Naive thymus-derived CD4-positive, alpha-beta T cell (primary cell): ENCODE measurements around the gene CDC42SE2. TPM values are rescaled to one million over a fixed set of nuclear protein-coding genes. Genes with fewer than 3 reads are reported as not detected.
A peak's percentile ranks its signal among the peaks of the same experiment; 100 is the strongest.
"Not testable (repeated sequence)": the region's sequence is repeated elsewhere in the genome, so short reads cannot be mapped to it uniquely, and the experiment has no call there.

ENCODE experiments used
- ATAC-seq: fragments of 150-1000 bp; cut with Tn5 transposase; 2 replicates; pipeline ENCODE4 v1.10.0; 2021; ENCODE audit warnings: mild to moderate bottlenecking, moderate library complexity
- CTCF ChIA-PET: fragments of 350-600 bp; sonication (Branson Sonifier 250); formaldehyde crosslinking; loops from one replicate; lab custom pipeline; 2021; ENCODE audit warnings: antibody characterized with exemption; lab: Charles Lee
- POLR2A ChIA-PET: fragments of 350-600 bp; sonication (Branson Sonifier 250); formaldehyde crosslinking; loops from one replicate; lab custom pipeline; 2021; ENCODE audit warnings: antibody characterized with exemption, inconsistent platforms; lab: Charles Lee
- DNase-seq, 9 donors: peaks; one replicate each; pipeline versions ENCODE4 v3.0.0 to v3.0.0-alpha.2; 2020 to 2022; ENCODE audit warnings: mixed read lengths in 1 of 9
- H3K27ac ChIP-seq: one replicate; pipeline ENCODE4 v1.7.0; 2013; ENCODE audit warnings: mild to moderate bottlenecking, low read depth, low read length, moderate library complexity
- H3K27me3 ChIP-seq, 2 donors: one replicate each; pipeline ENCODE4 v1.7.0; 2013; ENCODE audit warnings: low read length in 2 of 2, mild to moderate bottlenecking in 2 of 2, moderate library complexity in 2 of 2; ENCODE audit not compliant: control insufficient read depth in 2 of 2, insufficient read depth in 2 of 2
- H3K36me3 ChIP-seq, 3 experiments: 1 replicate in 2 of 3; 2 replicates in 1 of 3; pipeline ENCODE4 v1.7.0; 2013; ENCODE audit warnings: low read length in 3 of 3, mild to moderate bottlenecking in 3 of 3, moderate library complexity in 1 of 3; ENCODE audit not compliant: insufficient read depth in 3 of 3, control insufficient read depth in 2 of 3
- H3K4me1 ChIP-seq, 2 donors: one replicate each; pipeline ENCODE4 v1.7.0; 2013; ENCODE audit warnings: low read length in 2 of 2, mild to moderate bottlenecking in 2 of 2, moderate library complexity in 1 of 2; ENCODE audit not compliant: control insufficient read depth in 2 of 2, insufficient read depth in 2 of 2
- H3K4me3 ChIP-seq: 2 replicates; pipeline ENCODE4 v1.7.0; 2013; ENCODE audit warnings: mild to moderate bottlenecking, low read length
- H3K9me3 ChIP-seq, 3 experiments: 1 replicate in 2 of 3; 2 replicates in 1 of 3; pipeline ENCODE4 v1.7.0; 2013; ENCODE audit warnings: low read length in 3 of 3; ENCODE audit not compliant: control insufficient read depth in 2 of 3
- H3K27ac Mint-ChIP-seq, 9 donors: one replicate each; pipeline ENCODE4 v1.8.0; 2020 to 2022; ENCODE audit warnings: mixed read lengths in 9 of 9, mild to moderate bottlenecking in 8 of 9, moderate library complexity in 5 of 9, inconsistent platforms in 2 of 9
- H3K27me3 Mint-ChIP-seq, 5 donors: one replicate each; pipeline ENCODE4 v1.8.0; 2021 to 2022; ENCODE audit warnings: mixed read lengths in 5 of 5, mild to moderate bottlenecking in 1 of 5
- H3K36me3 Mint-ChIP-seq, 5 donors: one replicate each; pipeline ENCODE4 v1.8.0; 2020 to 2022; ENCODE audit warnings: mixed read lengths in 5 of 5, mild to moderate bottlenecking in 3 of 5, inconsistent platforms in 1 of 5
- H3K4me1 Mint-ChIP-seq, 7 donors: one replicate each; pipeline ENCODE4 v1.8.0; 2020 to 2022; ENCODE audit warnings: mixed read lengths in 7 of 7, mild to moderate bottlenecking in 3 of 7, inconsistent platforms in 1 of 7
- H3K4me3 Mint-ChIP-seq, 10 donors: one replicate each; pipeline ENCODE4 v1.8.0; 2020 to 2022; ENCODE audit warnings: mild to moderate bottlenecking in 10 of 10, mixed read lengths in 10 of 10, moderate library complexity in 6 of 10, inconsistent platforms in 2 of 10
- H3K9me3 Mint-ChIP-seq, 11 donors: one replicate each; pipeline ENCODE4 v1.8.0; 2020 to 2022; ENCODE audit warnings: mixed read lengths in 11 of 11, mild to moderate bottlenecking in 4 of 11, inconsistent platforms in 1 of 11, moderate library complexity in 1 of 11
- intact Hi-C, 2 donors: fragments of 100-400 bp; cut with micrococcal nuclease; formaldehyde crosslinking; loops; one replicate each; pipeline ENCODE4 v1.15.1; 2023
- polyA plus RNA-seq, 2 donors: library from polyadenylated mRNA; unstranded; fragments of 300-500 nt; fragmentation: Illumina TruSeq; gene quantifications; one replicate each; pipeline ENCODE4 v1.2.3, GENCODE V29; 2021
- total RNA-seq, 6 experiments: library from RNA in 5 of 6; stranded (reverse) in 5 of 6; gene quantifications; 1 replicate in 5 of 6; 2 replicates in 1 of 6; pipeline ENCODE4 v1.2.3 and lab custom pipeline; 2021 to 2026

Gene CDC42SE2
- total and polyA plus RNA-seq, 7 experiments from 2014 or later = 143 to 482 (median 244) TPM

- H3K27ac ChIP-seq = peak overlapping the region; percentile 98
- ChIA-PET CTCF (no interaction called here), POLR2A (interaction anchor here (0.6 to 1.7 kb wide), 6 partner anchors 12 to 121 kb away, joined by 3 to 7 read pairs (median 3); no protein-coding TSS in a partner anchor)
- Mint-ChIP-seq H3K27ac (peak overlapping the region in 8 of 9 donors; percentile 37 to 93 (median 90)), H3K4me3 (peak overlapping the region; percentile 69 to 90 (median 80)), H3K9me3 (peaks cover 0 to 2% (median 0%) of the 10 kb centered on the region in 11 donors), H3K36me3 (peaks cover 4 to 44% (median 9%) of the 10 kb centered on the region in 5 donors), H3K4me1 (peaks cover 32 to 64% (median 52%) of the 10 kb centered on the region in 7 donors), H3K27me3 (no peaks in the 10 kb centered on the region)
- no peaks in the 10 kb centered on the region for H3K9me3 ChIP-seq
- ATAC-seq = no peak
- peaks cover 35 to 47% of the 10 kb centered on the region in 2 donors for H3K4me1 ChIP-seq
- intact Hi-C loops = no loop called here
- H3K36me3 ChIP-seq = peaks cover 0 to 10% (median 4%) of the 10 kb centered on the region in 3 experiments
- H3K4me3 ChIP-seq = peak overlapping the region; percentile 38
- no peaks in the 10 kb centered on the region for H3K27me3 ChIP-seq
- DNase-seq = no peak
Observed at GRCh38 chr5:131268758-131269370, 5.0 kb downstream of the CDC42SE2 start.

- Mint-ChIP-seq H3K27ac (peak overlapping the region; percentile 48 to 96 (median 91)), H3K4me3 (peak overlapping the region; percentile 63 to 90 (median 84)), H3K27me3 (no peaks in the 10 kb centered on the region), H3K36me3 (peaks cover 4 to 43% (median 13%) of the 10 kb centered on the region in 5 donors), H3K4me1 (peaks cover 50 to 83% (median 68%) of the 10 kb centered on the region in 7 donors), H3K9me3 (peaks cover 0 to 2% (median 0%) of the 10 kb centered on the region in 11 donors)
- no peaks in the 10 kb centered on the region for H3K36me3 ChIP-seq
- H3K4me1 ChIP-seq = peaks cover 49 to 66% of the 10 kb centered on the region in 2 donors
- intact Hi-C loops = loop anchor here in 1 of 2 donors (10.0 kb wide), 1 partner anchor 1224 kb away; the partner anchor contains the start of gene IRF1
- H3K27me3 ChIP-seq = no peaks in the 10 kb centered on the region
- DNase-seq = no peak
- no peaks in the 10 kb centered on the region for H3K9me3 ChIP-seq
- H3K27ac ChIP-seq = peak overlapping the region; percentile 74
- ChIA-PET POLR2A (interaction anchor here (0.7 to 4.1 kb wide), 16 partner anchors 10 to 114 kb away, joined by 3 to 23 read pairs (median 3); partner anchors contain the start of gene HINT1), CTCF (interaction anchor here (0.7 to 1.7 kb wide), 4 partner anchors 10 to 112 kb away, joined by 3 to 7 read pairs (median 4); no protein-coding TSS in a partner anchor)
- no peak for ATAC-seq
- H3K4me3 ChIP-seq = peak overlapping the region; percentile 29
Observed at GRCh38 chr5:131270809-131271208, 7.0 kb downstream of the CDC42SE2 start.

- not testable (repeated sequence) for DNase-seq, ATAC-seq, H3K27me3 Mint-ChIP-seq, H3K27me3 ChIP-seq, H3K36me3 ChIP-seq, H3K9me3 Mint-ChIP-seq, H3K9me3 ChIP-seq
- CTCF ChIA-PET = interaction anchor here (0.9 to 1.7 kb wide), 3 partner anchors 15 to 110 kb away, joined by 3 to 7 read pairs (median 4); no protein-coding TSS in a partner anchor
- Histone ChIP-seq H3K4me3 (peak overlapping the region; percentile 29), H3K27ac (peak overlapping the region; percentile 74), H3K4me1 (peaks cover 60 to 75% of the 10 kb centered on the region in 2 donors)
- peaks cover 51 to 88% (median 65%) of the 10 kb centered on the region in 7 donors for H3K4me1 Mint-ChIP-seq
- POLR2A ChIA-PET = interaction anchor here (0.7 to 10.7 kb wide), 15 partner anchors 7 to 332 kb away, joined by 3 to 176 read pairs (median 4); partner anchors contain the start of gene CDC42SE2
- H3K27ac Mint-ChIP-seq = peak overlapping the region; percentile 81 to 96 (median 92)
- H3K4me3 Mint-ChIP-seq = peak overlapping the region; percentile 63 to 90 (median 84)
- intact Hi-C loops = loop anchor here (1.0 to 10.0 kb wide), 4 partner anchors 8 to 1223 kb away; partner anchors contain the start of genes CDC42SE2 (in 1 of the 2) and IRF1 (in 1 of the 2)
- peaks cover 4 to 37% (median 13%) of the 10 kb centered on the region in 5 donors for H3K36me3 Mint-ChIP-seq
Observed at GRCh38 chr5:131271888-131272287, 8.0 kb downstream of the CDC42SE2 start.

GRCh38 chr5:131272307-131272706, 8.5 kb downstream of the CDC42SE2 start:
- Mint-ChIP-seq H3K4me1 (peaks cover 50 to 89% (median 66%) of the 10 kb centered on the region in 7 donors), H3K36me3 (peaks cover 4 to 38% (median 11%) of the 10 kb centered on the region in 5 donors), H3K4me3 (peak overlapping the region; percentile 63 to 90 (median 84)), H3K9me3 (peaks cover 0 to 2% (median 0%) of the 10 kb centered on the region in 11 donors), H3K27ac (peak overlapping the region; percentile 81 to 96 (median 92)), H3K27me3 (no peaks in the 10 kb centered on the region)
- H3K27ac ChIP-seq = peak overlapping the region; percentile 74
- H3K36me3 ChIP-seq = no peaks in the 10 kb centered on the region
- CTCF ChIA-PET = interaction anchor here (0.6 to 1.6 kb wide), 4 partner anchors 15 to 98 kb away, joined by 3 to 4 read pairs (median 3); no protein-coding TSS in a partner anchor
- POLR2A ChIA-PET = interaction anchor here (0.6 to 10.7 kb wide), 17 partner anchors 7 to 332 kb away, joined by 3 to 176 read pairs (median 4); partner anchors contain the start of gene CDC42SE2
- H3K9me3 ChIP-seq = no peaks in the 10 kb centered on the region
- peak; percentile 31 for ATAC-seq
- H3K4me3 ChIP-seq = peak overlapping the region; percentile 29
- peak in 1 of 9 donors; percentile 26 for DNase-seq
- intact Hi-C loops = loop anchor here (1.0 to 10.0 kb wide), 4 partner anchors 8 to 1222 kb away; partner anchors contain the start of genes CDC42SE2 (in 1 of the 2) and IRF1 (in 1 of the 2)
- H3K27me3 ChIP-seq = no peaks in the 10 kb centered on the region
- H3K4me1 ChIP-seq = peaks cover 64 to 79% of the 10 kb centered on the region in 2 donors

GRCh38 chr5:131272724-131273123, 8.9 kb downstream of the CDC42SE2 start:
- H3K9me3 ChIP-seq = no peaks in the 10 kb centered on the region
- no peaks in the 10 kb centered on the region for H3K36me3 ChIP-seq
- intact Hi-C loops = loop anchor here (1.0 to 10.0 kb wide), 4 partner anchors 8 to 1222 kb away; partner anchors contain the start of genes CDC42SE2 (in 1 of the 2) and IRF1 (in 1 of the 2)
- POLR2A ChIA-PET = interaction anchor here (0.6 to 10.7 kb wide), 19 partner anchors 8 to 1185 kb away, joined by 3 to 176 read pairs (median 4); partner anchors contain the start of gene CDC42SE2
- DNase-seq (peak in 7 of 9 donors; percentile 60 to 83 (median 76)), ATAC-seq (peak; percentile 85)
- H3K27ac Mint-ChIP-seq = peak overlapping the region; percentile 81 to 96 (median 92)
- no peaks in the 10 kb centered on the region for H3K27me3 ChIP-seq
- H3K27ac ChIP-seq = peak overlapping the region; percentile 74
- peaks cover 68 to 82% of the 10 kb centered on the region in 2 donors for H3K4me1 ChIP-seq
- peaks cover 4 to 40% (median 10%) of the 10 kb centered on the region in 5 donors for H3K36me3 Mint-ChIP-seq
- H3K4me3 ChIP-seq = peak overlapping the region; percentile 29
- H3K4me1 Mint-ChIP-seq = peaks cover 51 to 90% (median 66%) of the 10 kb centered on the region in 7 donors
- CTCF ChIA-PET = interaction anchor here (0.6 to 1.6 kb wide), 4 partner anchors 8 to 98 kb away, joined by 3 to 4 read pairs (median 3); no protein-coding TSS in a partner anchor
- H3K4me3 Mint-ChIP-seq = peak overlapping the region; percentile 63 to 90 (median 84)
- peaks cover 0 to 2% (median 0%) of the 10 kb centered on the region in 11 donors for H3K9me3 Mint-ChIP-seq
- no peaks in the 10 kb centered on the region for H3K27me3 Mint-ChIP-seq
